Measurements from ENCODE around the gene TPP1. TPM values are rescaled to one million over a fixed set of nuclear protein-coding genes. Genes with fewer than 3 reads are reported as not detected.

The TPP1 gene
- total RNA-seq, 3 donors from 2014 or later: 27.2 to 71.4 (median 38.2) TPM

GRCh38 chr11:6640985-6641701 is 21.9 kb upstream of the TPP1 start:
- no peak overlapping the region for H3K4me3 ChIP-seq
- TF ChIP-seq, protein P1, sequence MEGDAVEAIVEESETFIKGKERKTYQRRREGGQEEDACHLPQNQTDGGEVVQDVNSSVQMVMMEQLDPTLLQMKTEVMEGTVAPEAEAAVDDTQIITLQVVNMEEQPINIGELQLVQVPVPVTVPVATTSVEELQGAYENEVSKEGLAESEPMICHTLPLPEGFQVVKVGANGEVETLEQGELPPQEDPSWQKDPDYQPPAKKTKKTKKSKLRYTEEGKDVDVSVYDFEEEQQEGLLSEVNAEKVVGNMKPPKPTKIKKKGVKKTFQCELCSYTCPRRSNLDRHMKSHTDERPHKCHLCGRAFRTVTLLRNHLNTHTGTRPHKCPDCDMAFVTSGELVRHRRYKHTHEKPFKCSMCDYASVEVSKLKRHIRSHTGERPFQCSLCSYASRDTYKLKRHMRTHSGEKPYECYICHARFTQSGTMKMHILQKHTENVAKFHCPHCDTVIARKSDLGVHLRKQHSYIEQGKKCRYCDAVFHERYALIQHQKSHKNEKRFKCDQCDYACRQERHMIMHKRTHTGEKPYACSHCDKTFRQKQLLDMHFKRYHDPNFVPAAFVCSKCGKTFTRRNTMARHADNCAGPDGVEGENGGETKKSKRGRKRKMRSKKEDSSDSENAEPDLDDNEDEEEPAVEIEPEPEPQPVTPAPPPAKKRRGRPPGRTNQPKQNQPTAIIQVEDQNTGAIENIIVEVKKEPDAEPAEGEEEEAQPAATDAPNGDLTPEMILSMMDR (IDR thresholded peaks at IDR 0.05): no peak
- TF ChIP-seq POLR2A (IDR thresholded peaks at IDR 0.05) (no peak), POLR2AphosphoS5 (IDR thresholded peaks at IDR 0.05) (no peak)
- no peaks in the 10 kb centered on the region for H3K27me3 ChIP-seq
- no peak for DNase-seq (ENCODE audit: low spot score in 2 of 2)
- H3K4me1 ChIP-seq: peaks cover 10 to 14% of the 10 kb centered on the region in 2 donors
- H3K27ac ChIP-seq: no peak overlapping the region
- intact Hi-C loops (cut with DNase I; ENCODE audit: low total_unique reads): no loop called here
- H3K36me3 ChIP-seq: no peaks in the 10 kb centered on the region
- H3K9me3 ChIP-seq: no peaks in the 10 kb centered on the region

GRCh38 chr11:6640036-6640984 is 21.1 kb upstream of the TPP1 start:
- Histone ChIP-seq H3K4me3 (no peak overlapping the region), H3K27ac (no peak overlapping the region), H3K4me1 (peaks cover 10 to 14% of the 10 kb centered on the region in 2 donors), H3K27me3 (no peaks in the 10 kb centered on the region), H3K36me3 (no peaks in the 10 kb centered on the region), H3K9me3 (no peaks in the 10 kb centered on the region)
- TF ChIP-seq POLR2A (IDR thresholded peaks at IDR 0.05) (no peak), POLR2AphosphoS5 (IDR thresholded peaks at IDR 0.05) (no peak)
- no peak for DNase-seq (ENCODE audit: low spot score in 2 of 2)
- intact Hi-C loops (cut with DNase I; ENCODE audit: low total_unique reads): no loop called here

DNA sequence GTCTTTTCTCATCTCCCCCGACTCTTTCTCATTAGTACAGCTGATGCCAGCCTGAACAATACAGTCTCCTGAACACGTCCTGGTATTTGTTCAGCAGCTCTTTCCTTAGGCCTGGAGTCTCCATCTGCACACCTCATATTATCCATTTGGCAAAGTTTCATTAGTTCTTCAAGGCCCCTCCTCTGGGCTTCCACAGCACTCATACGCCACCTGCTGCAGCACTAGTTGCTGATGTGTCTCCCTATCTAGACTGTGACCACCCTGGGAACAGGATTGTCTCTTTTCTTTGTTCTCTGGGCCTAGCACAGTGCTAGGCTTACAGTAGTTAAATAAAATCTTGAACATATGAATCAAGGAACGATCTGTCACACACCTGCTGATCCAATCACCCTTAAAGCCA is 19.2 kb upstream of the TPP1 start:
- Histone ChIP-seq H3K9me3 (no peaks in the 10 kb centered on the region), H3K4me3 (no peak overlapping the region), H3K4me1 (peaks cover 10 to 14% of the 10 kb centered on the region in 2 donors), H3K27ac (peak overlapping the region; percentile 3 to 70), H3K27me3 (no peaks in the 10 kb centered on the region), H3K36me3 (no peaks in the 10 kb centered on the region)
- intact Hi-C loops (cut with DNase I; ENCODE audit: low total_unique reads): no loop called here
- TF ChIP-seq, protein P1 (IDR thresholded peaks at IDR 0.05): no peak
- TF ChIP-seq POLR2A (IDR thresholded peaks at IDR 0.05) (no peak), POLR2AphosphoS5 (IDR thresholded peaks at IDR 0.05) (no peak)
- DNase-seq (ENCODE audit: low spot score in 2 of 2): no peak

DNA sequence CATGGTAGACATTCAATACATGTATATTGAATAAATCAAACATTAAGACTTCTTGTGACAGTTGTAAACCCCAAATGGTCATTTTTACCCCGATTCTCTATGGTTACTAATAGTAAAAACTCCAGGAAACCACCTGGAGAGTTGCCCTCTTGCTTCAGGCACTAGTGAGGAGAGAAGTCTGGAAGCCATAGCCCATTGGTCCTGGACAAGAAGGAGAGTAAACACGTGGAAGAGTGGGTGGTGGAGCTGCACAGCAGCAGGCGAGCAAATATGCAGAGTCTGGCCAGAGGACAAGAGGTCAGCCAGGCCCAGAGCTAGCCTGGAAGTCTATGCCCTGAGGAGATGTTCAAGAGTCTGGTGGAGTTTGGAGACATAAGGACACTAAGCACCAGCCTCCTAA is 18.6 kb upstream of the TPP1 start:
- intact Hi-C loops (cut with DNase I; ENCODE audit: low total_unique reads): no loop called here
- TF ChIP-seq, protein P1 (IDR thresholded peaks at IDR 0.05): no peak
- TF ChIP-seq POLR2A (IDR thresholded peaks at IDR 0.05) (no peak), POLR2AphosphoS5 (IDR thresholded peaks at IDR 0.05) (no peak)
- Histone ChIP-seq H3K36me3 (no peaks in the 10 kb centered on the region), H3K4me1 (peaks cover 10 to 14% of the 10 kb centered on the region in 2 donors), H3K9me3 (no peaks in the 10 kb centered on the region), H3K27ac (peak overlapping the region; percentile 3 to 70), H3K27me3 (no peaks in the 10 kb centered on the region), H3K4me3 (no peak overlapping the region)
- no peak for DNase-seq (ENCODE audit: low spot score in 2 of 2)

- no peaks in the 10 kb centered on the region for H3K36me3 ChIP-seq
- intact Hi-C loops (cut with DNase I; ENCODE audit: low total_unique reads): no loop called here
- H3K9me3 ChIP-seq: no peaks in the 10 kb centered on the region
- H3K27ac ChIP-seq: peak overlapping the region in 1 of 2 donors; percentile 70
- DNase-seq (ENCODE audit: low spot score in 2 of 2): no peak
- no peaks in the 10 kb centered on the region for H3K27me3 ChIP-seq
- H3K4me3 ChIP-seq: no peak overlapping the region
- peaks cover 10 to 14% of the 10 kb centered on the region in 2 donors for H3K4me1 ChIP-seq
- TF ChIP-seq POLR2AphosphoS5 (IDR thresholded peaks at IDR 0.05): no peak
- no peak for TF ChIP-seq POLR2A (IDR thresholded peaks at IDR 0.05)
- TF ChIP-seq, protein P1 (IDR thresholded peaks at IDR 0.05): no peak
Observed at GRCh38 chr11:6636480-6636879, 17.3 kb upstream of the TPP1 start.

Measured in breast epithelium (tissue), 4 donors.